ENCODE measurements around the gene TXNRD3. TPM values are rescaled to one million over a fixed set of nuclear protein-coding genes. Genes with fewer than 3 reads are reported as not detected.
"Not testable (repeated sequence)": the region's sequence is repeated elsewhere in the genome, so short reads cannot be mapped to it uniquely, and the experiment has no call there.

Gene TXNRD3
- total RNA-seq, 1 donor from 2014 or later: 6.3 TPM

DNA sequence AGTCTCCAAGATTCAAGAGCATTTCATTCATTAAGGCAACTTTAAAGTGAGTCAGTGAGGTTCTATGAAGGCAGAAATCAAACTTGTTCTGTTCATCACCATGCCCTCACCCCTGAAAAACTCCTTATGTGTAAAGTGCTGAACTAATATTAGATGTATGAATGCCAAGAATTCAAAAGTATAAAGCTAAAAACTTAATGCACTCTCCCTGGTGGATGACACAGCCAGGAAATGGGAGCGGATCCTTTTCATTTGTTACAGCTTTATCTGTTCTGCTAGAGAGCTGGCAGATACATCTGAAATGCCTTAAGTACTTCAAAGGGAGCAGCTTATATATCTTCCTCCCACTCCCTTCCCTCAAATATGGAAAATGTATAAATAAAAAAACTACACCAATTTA, 8.2 kb downstream of the TXNRD3 start:
- no peak for DNase-seq (ENCODE audit: low read depth in 2 of 2)

- DNase-seq (ENCODE audit: low read depth in 2 of 2): no peak
Observed at GRCh38 chr3:126644615-126645014, 10.3 kb downstream of the TXNRD3 start.

- no peak for DNase-seq (ENCODE audit: low read depth in 2 of 2)
Observed at GRCh38 chr3:126638790-126639189, 16.1 kb downstream of the TXNRD3 start.

DNA sequence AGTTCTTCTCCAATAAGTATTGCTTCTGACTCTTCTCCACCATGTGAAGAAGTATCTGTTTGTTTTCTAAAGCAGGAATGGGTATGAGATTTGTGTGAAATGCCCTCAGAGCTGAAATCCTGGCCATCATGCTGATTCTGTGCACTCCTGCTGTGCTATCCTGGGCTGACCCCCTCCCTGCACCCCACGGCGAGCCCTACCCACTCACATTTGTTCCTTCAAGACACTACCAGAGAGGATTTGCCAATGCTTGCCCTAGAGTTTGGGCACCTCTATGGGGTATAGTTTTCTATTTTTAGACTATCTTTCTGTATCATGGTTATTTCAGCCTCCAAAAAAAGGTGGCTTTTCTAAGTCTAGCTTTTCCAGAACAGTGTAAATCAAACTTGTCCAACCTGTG, 18.5 kb downstream of the TXNRD3 start:
- DNase-seq (ENCODE audit: low read depth in 2 of 2): no peak

DNA sequence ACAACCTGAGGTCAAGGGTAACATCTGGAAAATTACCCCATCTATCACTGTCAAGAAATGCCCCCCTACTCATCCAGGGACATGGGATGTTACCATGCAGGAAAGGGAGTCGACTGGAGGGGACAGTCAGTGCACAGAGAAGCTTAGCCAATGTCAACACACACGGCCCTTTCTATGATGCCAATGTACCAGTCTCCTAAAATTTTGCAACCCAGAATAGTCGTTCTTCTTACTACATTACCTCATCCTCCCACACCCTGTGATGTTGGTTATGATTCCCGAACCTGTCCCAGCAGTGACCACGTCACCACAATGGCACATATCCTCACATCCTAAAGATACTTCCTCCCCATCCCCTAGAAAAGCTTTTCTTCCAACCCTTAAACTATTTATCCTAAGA, 20.1 kb downstream of the TXNRD3 start:
- no peak for DNase-seq (ENCODE audit: low read depth in 2 of 2)

- no peak for DNase-seq (ENCODE audit: low read depth in 2 of 2)
Observed at GRCh38 chr3:126630020-126630419, 24.9 kb downstream of the TXNRD3 start.

- not testable (repeated sequence) for DNase-seq (ENCODE audit: low read depth in 2 of 2)
Observed at GRCh38 chr3:126625735-126626134, 29.2 kb downstream of the TXNRD3 start.

DNA sequence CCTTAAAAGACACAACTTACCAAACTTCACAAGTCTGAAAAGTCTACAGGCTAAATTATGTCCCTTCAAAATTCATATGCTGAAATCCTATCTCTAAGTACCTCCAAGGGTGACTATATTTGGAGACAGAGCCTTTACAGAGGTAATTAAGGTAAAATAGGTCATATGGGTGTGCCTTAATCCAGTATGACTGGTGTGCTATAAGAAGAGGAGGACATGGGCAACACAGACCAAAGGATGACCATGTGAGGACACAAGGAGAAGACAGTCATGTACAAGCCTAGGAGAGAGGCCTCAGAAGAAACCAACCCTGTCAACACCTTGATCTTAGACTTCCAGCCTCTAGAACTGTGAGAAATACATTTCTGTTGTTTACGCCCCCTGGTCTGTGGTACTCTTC, 32.2 kb downstream of the TXNRD3 start:
- no peak for DNase-seq (ENCODE audit: low read depth in 2 of 2)

DNA sequence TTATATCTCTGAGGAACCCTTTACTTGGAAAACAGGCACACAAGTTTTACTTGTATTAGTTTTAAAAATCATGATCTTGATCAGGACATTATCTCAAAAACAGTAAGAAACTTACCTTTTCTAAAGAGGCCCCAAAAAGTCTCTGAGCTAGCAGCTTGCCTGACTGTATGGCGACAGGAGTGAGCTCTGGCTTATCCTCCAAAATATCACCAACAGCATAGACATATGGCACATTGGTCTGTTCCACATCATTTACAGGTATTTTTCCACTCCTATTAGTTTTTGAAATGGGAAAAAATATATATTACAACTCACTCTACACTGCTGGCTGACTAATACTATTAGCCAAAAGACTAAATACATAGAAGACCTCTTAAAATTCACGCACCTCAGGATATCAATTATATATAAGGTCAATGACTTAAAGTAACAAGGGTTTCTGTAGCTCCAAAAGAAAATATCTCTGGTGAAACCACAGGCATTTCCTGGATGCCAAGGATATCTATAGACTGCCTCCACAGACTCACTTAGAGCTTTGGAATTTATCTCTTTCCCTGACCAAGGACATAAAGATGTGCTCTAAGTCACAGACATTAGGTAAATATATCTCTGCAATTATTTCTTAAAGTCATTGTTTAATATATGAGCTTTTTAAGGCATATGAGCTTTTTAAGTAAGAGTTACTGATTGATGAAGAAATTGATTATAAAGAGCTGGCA, 33.1 kb downstream of the TXNRD3 start:
- DNase-seq (ENCODE audit: low read depth in 2 of 2): peak in 1 of 2 donors; percentile 13

GRCh38 chr3:126621171-126621570, 33.8 kb downstream of the TXNRD3 start:
- DNase-seq (ENCODE audit: low read depth in 2 of 2): peak in 1 of 2 donors; percentile 23

DNA sequence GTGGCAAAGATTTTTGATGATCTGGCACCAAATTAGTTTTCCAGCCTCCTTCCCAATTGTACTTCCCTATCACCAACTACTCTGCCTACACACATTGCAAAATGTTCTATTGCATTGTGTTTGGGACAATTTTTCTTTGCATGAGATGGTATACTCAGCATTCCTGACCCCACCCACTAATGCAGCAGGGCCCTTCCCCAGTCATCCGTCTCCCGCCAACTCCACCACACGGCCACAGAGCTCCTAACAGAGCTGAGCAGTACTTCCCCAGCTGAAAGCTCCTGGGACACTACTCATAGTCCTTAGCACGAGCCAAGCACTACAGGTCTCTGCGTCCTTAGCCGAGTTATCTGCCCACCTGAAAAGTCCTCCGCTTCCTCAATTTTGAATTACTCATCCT, 34.2 kb downstream of the TXNRD3 start:
- DNase-seq (ENCODE audit: low read depth in 2 of 2): peak in 1 of 2 donors; percentile 9

GRCh38 chr3:126618760-126619159, 36.2 kb downstream of the TXNRD3 start:
- DNase-seq (ENCODE audit: low read depth in 2 of 2): no peak

- no peak for DNase-seq (ENCODE audit: low read depth in 2 of 2)
Observed at GRCh38 chr3:126618021-126618420, 36.9 kb downstream of the TXNRD3 start.

DNA sequence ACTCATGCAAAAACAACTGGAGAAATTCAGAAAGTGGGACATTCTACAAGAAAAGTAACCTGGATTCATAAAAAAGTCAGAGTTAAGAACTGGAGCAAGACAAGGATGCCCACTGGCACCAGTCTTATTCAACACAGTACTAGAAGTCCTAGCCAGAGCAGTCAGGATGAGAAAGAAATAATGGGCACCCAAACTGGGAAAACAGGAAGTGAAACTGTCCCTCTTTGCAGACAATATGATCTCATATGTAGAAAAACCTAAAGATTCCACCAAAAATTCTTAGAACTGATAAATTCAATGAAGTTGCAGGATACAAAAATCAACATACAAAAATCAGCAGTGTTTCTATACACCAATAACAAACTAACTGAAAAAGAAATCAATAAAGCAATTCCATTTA, 37.4 kb downstream of the TXNRD3 start:
- DNase-seq (ENCODE audit: low read depth in 2 of 2): no peak

DNA sequence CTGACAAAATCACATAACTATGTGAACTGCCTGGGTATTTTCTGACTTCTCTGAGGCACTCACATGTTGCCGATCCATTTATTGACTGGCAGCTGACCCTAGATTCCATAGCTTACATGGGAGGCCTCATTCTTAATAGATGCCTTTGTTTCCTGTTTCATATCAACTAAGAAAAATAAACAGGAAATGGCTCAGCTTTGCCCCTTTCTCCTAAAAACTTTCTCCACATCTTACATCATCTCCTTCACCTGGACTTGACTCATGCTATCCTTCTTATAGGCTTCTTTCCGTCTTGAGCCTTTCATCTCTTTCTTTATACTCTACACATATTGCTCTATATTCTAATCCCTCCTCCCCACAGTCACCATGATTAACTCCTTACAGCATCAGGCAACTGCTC, 38.0 kb downstream of the TXNRD3 start:
- DNase-seq (ENCODE audit: low read depth in 2 of 2): peak in 1 of 2 donors; percentile 20

- DNase-seq (ENCODE audit: low read depth in 2 of 2): no peak
Observed at GRCh38 chr3:126613479-126614188, 41.3 kb downstream of the TXNRD3 start.

DNA sequence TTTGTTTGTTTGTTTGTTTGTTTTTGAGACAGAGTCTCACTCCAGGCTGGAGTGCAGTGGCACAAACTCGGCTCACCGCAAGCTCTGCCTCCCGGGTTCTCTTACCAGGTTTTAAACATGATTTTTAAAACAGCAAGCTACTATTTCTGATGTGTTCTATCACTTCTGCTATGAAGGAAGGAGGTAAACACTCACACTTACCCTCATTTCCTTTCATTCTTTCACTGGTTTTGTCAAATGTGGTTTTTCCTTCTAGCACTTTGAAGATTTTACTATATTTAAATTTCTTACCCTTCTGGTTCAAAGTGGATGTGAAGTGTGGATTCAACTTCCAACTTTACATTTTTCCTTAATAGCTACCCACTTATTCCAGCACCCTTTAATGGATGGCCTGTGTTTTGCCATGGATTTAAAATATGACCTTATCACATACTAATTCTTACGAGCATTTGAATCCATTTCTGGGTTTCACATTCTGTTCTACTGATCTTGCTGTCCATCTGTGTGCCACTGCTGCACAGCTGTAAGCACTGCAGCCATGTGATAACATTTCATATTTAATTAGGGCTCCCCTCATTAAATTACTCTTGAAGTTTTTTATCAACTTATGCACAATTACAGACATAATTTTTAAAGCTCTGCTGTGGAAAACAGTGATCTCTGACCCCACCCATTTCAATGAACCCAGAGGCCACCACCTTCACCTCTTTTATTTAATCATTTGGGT, 42.3 kb downstream of the TXNRD3 start:
- no peak for DNase-seq (ENCODE audit: low read depth in 2 of 2)

- DNase-seq (ENCODE audit: low read depth in 2 of 2): no peak
Observed at GRCh38 chr3:126609909-126610308, 45.0 kb downstream of the TXNRD3 start.

GRCh38 chr3:126607214-126607908, 47.6 kb downstream of the TXNRD3 start:
- peak; percentile 47 to 71 for DNase-seq (ENCODE audit: low read depth in 2 of 2)

DNA sequence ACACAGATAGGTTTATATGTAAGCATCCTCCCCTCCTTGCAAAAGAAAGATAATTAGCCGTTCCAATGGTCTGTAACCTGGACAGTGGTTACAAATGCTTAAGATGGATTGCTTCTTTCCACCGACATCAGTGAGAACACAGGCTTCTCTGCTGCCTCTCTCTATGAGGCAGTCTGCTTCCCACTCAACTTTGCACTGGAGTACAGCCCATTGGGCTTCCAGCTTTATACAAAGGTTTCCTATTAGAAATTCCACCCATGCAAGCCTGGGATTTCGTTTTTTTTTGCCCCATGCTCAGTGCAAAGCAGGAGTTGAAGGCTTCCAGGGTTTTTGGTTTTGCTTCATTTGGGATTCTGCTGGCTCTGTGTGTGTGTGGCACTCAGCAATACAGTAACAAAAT, 48.9 kb downstream of the TXNRD3 start:
- no peak for DNase-seq (ENCODE audit: low read depth in 2 of 2)

DNA sequence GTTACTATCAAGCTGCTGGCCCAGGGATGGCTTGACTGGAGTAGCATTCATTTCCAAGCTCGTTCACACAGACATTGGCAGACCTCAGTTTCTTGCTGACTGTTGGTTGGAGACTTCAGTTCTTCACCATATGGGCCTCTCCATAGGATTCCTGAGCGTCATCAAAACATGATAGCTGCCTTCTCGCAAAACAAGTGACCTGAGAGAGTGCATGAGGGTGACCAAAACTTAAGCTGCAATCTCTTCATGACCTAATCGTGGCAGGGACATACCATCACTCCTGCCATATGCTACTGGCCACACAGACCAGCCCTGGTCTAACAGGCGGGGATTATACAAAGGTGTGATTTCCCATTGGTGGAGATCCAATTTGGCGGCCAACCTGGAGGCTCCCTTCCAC, 50.2 kb downstream of the TXNRD3 start:
- DNase-seq (ENCODE audit: low read depth in 2 of 2): no peak

DNA sequence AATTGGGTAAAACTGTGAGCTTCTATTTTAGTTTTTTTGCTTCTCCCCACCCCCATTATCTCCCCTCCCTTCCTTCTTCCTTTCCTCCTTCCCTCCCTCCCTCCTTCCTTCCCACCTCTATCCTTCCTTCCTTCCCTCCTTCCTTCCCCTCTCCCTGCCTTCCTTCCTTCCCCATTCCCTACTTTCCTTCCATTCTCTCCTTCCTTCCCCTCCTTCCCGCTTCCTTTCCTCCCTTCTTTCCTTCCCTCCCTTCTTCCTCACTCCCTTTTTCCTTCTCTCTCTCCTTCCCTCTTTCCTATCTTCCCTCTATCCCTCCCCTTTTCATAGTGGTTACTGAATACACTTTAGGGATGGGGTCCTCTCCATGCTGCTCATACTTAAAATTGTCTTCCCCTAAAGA, 55.8 kb downstream of the TXNRD3 start:
- DNase-seq (ENCODE audit: low read depth in 2 of 2): no peak
